ENCODE measurements around the gene MRPL49. TPM values are rescaled to one million over a fixed set of nuclear protein-coding genes. Genes with fewer than 3 reads are reported as not detected.

MRPL49 gene
- total and polyA plus RNA-seq, 9 of the 15 experiments (the other 6 are each of a cell fraction or from before 2014, with no cell fraction given) = 74.3 to 132 (median 91.2) TPM

- intact Hi-C loops (cut with micrococcal nuclease) = no loop called here
- peaks cover 8 to 16% of the 10 kb centered on the region in 2 experiments; a peak in 4 of 5 replicates for H3K4me1 ChIP-seq (replicated peaks in 1 of 2; ENCODE audit: control insufficient read depth in 2 of 2, insufficient read depth in 2 of 2, low read length in 2 of 2)
- H3K36me3 ChIP-seq (ENCODE audit: control insufficient read depth, insufficient read depth, low read length) = peaks cover 79% of the 10 kb centered on the region
- no peaks in the 10 kb centered on the region for H3K9me3 ChIP-seq (replicated peaks; ENCODE audit: control insufficient read depth, insufficient read depth, low read depth, low read length)
- ATAC-seq = no peak
- peaks cover 47% of the 10 kb centered on the region for H3K79me2 ChIP-seq (ENCODE audit: control insufficient read depth, insufficient read depth, low read length)
- FAIRE-seq = no peak
- POLR2A ChIA-PET = interaction anchor here (0.6 to 9.5 kb wide), 8 partner anchors 8 to 157 kb away, joined by 3 to 182 read pairs (median 3); partner anchors contain the start of genes SPDYC, SYVN1, TM7SF2 and VPS51
- H3K9me1 ChIP-seq (ENCODE audit: control insufficient read depth, insufficient read depth, low read length) = no peaks in the 10 kb centered on the region
- no TSS peak for BruUV-seq (replicated peaks)
- H2AFZ ChIP-seq (ENCODE audit: low read depth, low read length) = no peak overlapping the region
- H4K20me1 ChIP-seq (replicated peaks; ENCODE audit: control insufficient read depth, insufficient read depth, low read length) = peaks cover 6% of the 10 kb centered on the region; the same call in 1 of the 2 replicates
- CTCF ChIA-PET (ENCODE audit: low intra/inter-chr PET ratio) = no interaction called here
- H3K9ac ChIP-seq (ENCODE audit: insufficient read depth in 1 of 2, low read depth in 2 of 2, low read length in 2 of 2) = 0 out of 4 replicates have a peak overlapping the region, but pooled peaks of 1 of the 2 experiments have one; percentile 6
- no peaks in the 10 kb centered on the region for H3K27me3 ChIP-seq (ENCODE audit: control insufficient read depth in 2 of 2, insufficient read depth in 2 of 2, low read length in 2 of 2)
- 88% methylated on average over 12 of the region's 12 CpGs for WGBS (ENCODE audit: insufficient coverage, low coverage, missing lambda C conversion rate)
- H3K4me3 ChIP-seq = no peak overlapping the region
- in situ Hi-C loops (cut with MboI) = no loop called here
- H3K27ac ChIP-seq (ENCODE audit: extremely low read depth, low read depth, low read length) = no peak overlapping the region; the same call in 2 of the 3 replicates
- H3K4me2 ChIP-seq (ENCODE audit: insufficient read depth, low read length) = no peak overlapping the region
- DNase-seq (ENCODE audit: extremely low read depth in 1 of 4, low spot score in 3 of 4) = peak in 1 of 4 experiments; percentile 3
- TF ChIP-seq ZZZ3 (IDR thresholded peaks at IDR 0.05) (no peak), E2F6 (IDR thresholded peaks at IDR 0.05; ENCODE audit: borderline replicate concordance in 1 of 2, extremely low read depth in 1 of 2, insufficient read depth in 1 of 2, insufficient read length in 1 of 2, low read depth in 1 of 2, low read length in 1 of 2, poor library complexity in 1 of 2, severe bottlenecking in 1 of 2) (no peak), ZNF41 (CRISPR knock-in tag; conservative IDR thresholded peaks at IDR 0.05) (no peak), ZNF239 (CRISPR knock-in tag; IDR thresholded peaks at IDR 0.05) (no peak), KLF16 (IDR thresholded peaks at IDR 0.05) (no peak), PML (IDR thresholded peaks at IDR 0.05; ENCODE audit: low read length) (no peak), ZNF592 (IDR thresholded peaks at IDR 0.05) (no peak), CBX1 (IDR thresholded peaks at IDR 0.05; ENCODE audit: low read depth) (no peak), FOSL1 (tag; conservative IDR thresholded peaks at IDR 0.05) (peak; percentile 16; the same call in 1 of the 2 replicates), HDGF (IDR thresholded peaks at IDR 0.05) (no peak), ZNF699 (CRISPR knock-in tag; IDR thresholded peaks at IDR 0.05; ENCODE audit: insufficient replicate concordance) (no peak), C11orf30 (IDR thresholded peaks at IDR 0.05; ENCODE audit: low read depth) (no peak), TFAP4 (CRISPR knock-in tag; IDR thresholded peaks at IDR 0.05; ENCODE audit: borderline replicate concordance) (0 out of 2 replicates have a peak, but pooled peaks have one; percentile 11)
- TF ChIP-seq, protein P1, sequence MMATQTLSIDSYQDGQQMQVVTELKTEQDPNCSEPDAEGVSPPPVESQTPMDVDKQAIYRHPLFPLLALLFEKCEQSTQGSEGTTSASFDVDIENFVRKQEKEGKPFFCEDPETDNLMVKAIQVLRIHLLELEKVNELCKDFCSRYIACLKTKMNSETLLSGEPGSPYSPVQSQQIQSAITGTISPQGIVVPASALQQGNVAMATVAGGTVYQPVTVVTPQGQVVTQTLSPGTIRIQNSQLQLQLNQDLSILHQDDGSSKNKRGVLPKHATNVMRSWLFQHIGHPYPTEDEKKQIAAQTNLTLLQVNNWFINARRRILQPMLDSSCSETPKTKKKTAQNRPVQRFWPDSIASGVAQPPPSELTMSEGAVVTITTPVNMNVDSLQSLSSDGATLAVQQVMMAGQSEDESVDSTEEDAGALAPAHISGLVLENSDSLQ (IDR thresholded peaks at IDR 0.05) = no peak
These were observed 3.3 kb downstream of the MRPL49 start for GRCh38 chr11:65125197-65126056.
